Iris pigment epithelial cell (primary cell): Measurements from ENCODE around the gene KCTD21.
A peak's percentile ranks its signal among the peaks of the same experiment; 100 is the strongest.
"Not testable (repeated sequence)": the region's sequence is repeated elsewhere in the genome, so short reads cannot be mapped to it uniquely, and the experiment has no call there.

ENCODE experiments used
- DNase-seq: peaks from one replicate; pipeline ENCODE4 v3.0.0-alpha.2; 2011; ENCODE audit warnings: low read depth

Gene KCTD21

DNA sequence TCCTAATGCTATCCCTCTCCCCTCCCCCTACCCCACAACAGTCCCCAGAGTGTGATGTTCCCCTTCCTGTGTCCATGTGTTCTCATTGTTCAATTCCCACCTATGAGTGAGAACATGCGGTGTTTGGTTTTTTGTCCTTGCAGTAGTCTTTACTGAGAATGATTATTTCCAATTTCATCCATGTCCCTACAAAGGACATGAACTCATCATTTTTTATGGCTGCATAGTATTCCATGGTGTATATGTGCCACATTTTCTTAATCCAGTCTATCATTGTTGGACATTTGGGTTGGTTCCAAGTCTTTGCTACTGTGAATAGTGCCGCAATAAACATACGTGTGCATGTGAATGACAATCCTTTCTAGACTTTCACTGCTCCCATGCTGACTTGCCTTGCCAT, 12.6 kb downstream of the KCTD21 start:
- not testable (repeated sequence) for DNase-seq

DNA sequence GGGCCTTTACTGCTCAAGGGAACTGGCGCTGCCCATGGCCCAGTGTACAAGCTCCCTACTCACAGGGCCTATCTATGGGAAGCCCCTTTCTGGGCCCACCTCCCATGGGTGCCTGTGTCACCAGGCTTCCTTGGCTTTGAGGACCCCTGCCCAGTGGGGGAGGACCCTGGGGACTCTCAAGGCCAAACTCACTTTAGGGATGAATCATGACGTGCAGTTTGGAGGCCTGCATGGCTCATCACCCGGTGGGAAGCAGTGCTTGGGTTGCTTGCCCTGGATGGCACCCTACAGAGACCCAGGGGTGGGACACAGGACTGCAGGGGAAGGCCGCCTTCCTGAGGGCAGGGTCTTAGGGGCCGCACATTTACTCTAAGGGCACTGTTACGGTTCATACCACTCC, 16.5 kb downstream of the KCTD21 start:
- no peak for DNase-seq

DNA sequence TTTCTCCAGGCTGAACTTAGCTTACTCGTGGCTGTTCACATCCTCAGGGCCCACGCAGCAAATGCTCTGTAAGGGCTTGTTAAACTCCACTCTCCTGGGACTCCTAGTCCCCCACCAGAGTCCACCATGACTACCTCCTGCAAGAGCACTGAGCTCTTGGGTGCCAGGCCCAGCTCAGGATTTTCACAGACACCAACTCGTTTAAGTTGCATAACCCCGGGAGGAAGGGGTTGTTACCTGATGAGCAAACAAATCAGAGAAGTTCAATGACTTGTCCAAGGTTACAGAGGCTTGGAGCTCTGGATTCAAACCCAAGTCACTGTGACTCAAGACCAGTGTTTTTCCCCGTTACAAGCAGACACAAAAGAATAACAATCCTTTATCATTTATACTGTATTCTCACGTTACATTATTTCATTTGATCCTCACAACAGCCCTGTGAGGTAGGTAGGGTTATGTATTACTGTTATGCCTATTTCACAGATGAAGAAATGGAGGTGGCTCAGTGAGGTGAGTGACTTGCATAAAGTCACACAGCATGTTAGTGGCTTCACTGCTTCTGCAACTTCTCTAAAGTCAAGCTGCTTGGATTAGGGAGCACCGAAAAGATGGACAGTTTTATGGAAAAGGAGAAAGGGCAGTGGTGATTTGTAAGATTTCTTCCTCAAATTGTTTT, 17.4 kb downstream of the KCTD21 start:
- DNase-seq = peak; percentile 44

DNA sequence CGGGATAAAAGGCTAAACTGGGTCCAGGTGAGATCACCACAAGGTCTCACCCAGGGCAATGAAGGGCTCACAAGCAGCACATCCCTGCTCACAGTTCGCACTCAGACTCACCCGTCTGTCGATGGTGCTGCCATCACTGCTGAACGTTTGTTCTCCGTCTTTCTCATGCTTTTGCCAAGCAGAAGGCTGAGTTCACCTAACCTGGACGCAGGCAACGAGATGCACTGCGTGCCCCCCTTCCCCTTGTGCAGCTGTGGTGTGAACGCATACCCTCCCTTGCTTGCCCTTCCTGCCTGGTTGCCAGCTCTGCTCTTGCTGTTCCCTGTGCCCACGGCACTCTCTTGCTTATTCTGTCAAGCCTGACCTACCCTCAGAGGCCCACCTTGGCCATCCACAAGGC, 18.0 kb downstream of the KCTD21 start:
- no peak for DNase-seq

DNA sequence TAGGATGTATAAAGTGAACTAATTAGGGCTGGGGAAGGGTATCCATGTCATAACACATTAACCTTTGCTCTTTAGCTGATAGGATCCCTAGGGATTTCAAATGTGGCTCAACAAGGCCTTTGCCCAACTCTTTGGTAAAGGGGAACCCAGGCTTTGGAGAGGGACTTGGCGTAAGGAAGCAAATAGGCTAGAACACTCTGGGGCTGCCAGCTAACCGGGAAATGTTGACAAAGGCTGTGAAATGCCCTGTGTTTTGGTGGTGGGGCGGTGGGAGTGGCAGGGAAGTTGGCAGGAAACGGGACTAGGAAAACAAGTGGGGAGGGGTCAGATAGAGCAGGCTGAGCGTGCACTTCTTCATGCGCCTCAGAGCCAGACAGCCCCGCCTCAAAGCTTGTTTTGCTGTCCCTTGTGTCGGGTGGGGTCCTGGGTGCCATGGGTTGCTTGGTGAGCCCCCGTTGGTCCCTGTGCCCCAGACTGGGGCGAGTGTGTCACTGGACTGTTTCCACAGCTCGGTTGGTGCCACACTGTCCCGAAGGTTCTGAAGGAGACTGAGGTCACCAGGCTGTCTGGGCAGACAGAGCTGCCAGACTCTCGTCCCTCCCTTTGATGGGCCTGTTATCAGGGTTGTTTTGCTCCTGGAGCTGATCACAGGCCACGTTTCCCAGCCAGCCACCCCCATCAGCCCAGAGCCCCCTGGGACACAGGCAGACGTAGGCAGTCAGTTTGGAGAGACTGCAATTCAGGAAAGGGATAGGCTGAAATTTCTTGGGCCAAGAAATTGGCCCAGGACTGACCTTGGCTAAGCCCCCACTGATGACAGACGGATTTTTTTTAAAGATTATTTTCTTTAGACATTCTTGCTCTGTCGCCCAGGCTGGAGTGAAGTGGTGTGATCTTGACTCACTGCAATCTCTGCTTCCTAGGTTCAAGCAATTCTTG, 19.6 kb downstream of the KCTD21 start:
- DNase-seq = peak; percentile 81

DNA sequence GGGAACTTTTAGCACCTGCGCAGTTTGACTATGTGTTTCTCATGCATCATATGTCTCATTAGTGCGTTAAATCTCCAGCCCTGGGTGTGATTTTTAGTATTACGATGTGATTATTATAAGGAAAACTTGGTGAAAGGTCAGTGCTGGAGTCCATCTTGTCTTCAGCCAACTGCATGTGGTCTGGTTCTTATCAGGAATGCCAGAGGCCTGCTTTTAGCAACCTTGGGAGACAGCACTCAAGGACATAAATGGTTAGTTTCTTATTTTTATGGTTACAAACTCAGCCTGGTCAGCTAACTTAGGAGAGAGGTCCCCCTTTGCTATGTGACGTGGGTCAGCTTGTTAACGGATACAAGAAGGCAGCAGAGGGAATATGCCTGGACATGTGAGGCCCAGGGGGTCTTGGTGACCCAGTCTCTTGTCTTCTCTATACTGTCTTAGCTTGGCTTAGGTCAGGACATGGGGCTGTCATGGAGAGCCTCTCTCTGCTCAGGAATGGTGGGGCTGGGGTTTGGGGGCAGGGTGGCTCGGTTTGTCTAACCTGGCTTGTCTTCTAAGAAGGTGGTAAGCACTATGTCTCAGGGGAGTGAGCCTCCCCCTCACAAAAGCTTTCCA, 21.5 kb downstream of the KCTD21 start:
- no peak for DNase-seq

DNA sequence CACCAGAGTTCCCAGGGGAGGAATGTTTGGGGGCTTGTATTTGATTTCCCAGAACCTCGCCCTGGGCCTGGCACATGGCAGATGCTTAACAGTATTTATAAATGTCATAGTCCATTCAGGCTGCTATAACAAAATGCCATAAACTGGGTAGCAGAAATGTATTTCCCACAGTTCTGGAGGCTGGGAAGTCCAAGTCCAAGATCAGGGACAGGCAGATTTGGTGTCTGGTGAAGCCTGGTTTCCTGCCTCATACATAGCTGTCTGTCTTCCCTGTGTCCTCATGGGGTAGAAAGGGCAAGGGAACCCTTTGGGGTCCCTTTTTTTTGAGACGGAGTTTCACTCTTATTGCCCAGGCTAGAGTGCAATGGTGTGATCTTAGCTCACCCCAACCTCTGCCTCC, 24.0 kb downstream of the KCTD21 start:
- DNase-seq = no peak

DNA sequence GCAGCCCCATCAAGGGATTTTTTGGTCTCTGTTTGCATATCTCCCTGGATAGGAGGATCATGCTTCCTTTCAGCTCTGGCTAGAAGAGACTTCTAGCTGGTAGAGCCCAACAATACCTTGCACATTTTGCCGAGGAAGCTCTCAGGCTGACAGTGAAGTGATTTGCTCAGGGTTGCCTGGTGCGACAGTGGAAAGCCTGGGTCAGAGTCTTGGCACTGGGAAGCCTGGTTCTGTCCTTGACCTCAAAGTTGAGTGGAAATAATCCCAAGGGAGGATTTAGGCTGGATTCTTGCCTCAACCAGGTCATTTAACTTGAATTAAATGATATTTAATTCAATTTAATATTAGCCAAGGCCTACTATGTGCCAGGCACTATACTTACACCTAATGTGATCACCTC, 24.6 kb downstream of the KCTD21 start:
- DNase-seq = no peak

DNA sequence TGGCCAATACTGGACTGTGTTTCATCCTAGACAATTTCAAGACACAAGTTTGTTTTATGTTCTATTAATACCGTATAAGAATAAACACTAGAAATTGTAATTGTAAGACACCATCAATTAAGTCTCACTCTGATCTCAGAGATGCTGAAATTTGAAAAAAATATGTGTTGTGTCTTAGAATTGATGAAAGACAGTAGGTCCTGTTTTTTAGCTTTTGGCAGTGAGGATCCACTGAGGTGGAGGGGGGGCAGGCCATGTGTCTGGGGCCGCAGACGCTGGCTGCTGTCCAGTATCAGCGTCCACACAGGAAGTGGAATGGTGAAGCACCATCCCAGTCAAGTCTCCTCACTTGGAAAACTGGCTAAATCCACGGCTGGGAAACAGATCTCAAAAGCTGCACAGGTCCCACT, 26.5 kb downstream of the KCTD21 start:
- DNase-seq = peak; percentile 38

DNA sequence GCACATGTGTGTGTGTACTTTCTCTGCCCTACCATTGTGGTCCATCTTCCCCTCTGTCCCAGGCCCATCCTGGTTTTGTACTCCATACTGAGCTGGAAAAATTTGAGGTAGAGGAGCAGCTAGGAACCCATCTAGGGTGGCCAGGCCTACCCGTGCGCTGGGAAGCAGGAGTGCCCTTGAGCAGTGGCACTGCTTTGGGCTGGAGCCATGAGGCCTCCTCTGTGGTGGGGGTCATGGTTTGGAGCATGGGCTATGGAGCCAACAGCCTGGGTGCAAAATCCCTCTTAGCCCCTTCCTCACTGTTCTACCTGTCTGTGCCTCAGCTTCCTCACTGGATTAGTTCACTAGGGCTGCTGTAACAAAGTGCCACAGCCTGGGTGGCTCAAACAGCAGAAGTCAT, 27.1 kb downstream of the KCTD21 start:
- DNase-seq = no peak

DNA sequence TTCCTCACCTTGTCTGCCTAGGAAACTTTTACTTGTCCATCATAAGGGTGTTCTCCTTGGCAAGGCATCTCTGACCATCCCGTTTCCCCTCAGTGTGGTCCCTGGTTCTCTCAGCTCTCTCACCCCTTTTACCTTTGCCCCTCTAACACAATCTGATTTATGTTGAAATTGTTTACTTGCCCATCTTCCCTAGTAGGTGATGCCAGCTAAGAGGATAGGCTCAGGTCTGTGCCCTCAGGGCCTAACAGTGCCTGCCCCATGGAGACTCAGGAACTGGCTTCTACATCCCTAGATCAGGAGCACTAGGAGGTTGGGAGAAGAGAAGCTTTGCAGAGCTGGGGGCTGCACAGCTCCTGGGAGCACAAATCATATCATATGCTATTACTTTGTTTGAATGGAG, 27.9 kb downstream of the KCTD21 start:
- no peak for DNase-seq

DNA sequence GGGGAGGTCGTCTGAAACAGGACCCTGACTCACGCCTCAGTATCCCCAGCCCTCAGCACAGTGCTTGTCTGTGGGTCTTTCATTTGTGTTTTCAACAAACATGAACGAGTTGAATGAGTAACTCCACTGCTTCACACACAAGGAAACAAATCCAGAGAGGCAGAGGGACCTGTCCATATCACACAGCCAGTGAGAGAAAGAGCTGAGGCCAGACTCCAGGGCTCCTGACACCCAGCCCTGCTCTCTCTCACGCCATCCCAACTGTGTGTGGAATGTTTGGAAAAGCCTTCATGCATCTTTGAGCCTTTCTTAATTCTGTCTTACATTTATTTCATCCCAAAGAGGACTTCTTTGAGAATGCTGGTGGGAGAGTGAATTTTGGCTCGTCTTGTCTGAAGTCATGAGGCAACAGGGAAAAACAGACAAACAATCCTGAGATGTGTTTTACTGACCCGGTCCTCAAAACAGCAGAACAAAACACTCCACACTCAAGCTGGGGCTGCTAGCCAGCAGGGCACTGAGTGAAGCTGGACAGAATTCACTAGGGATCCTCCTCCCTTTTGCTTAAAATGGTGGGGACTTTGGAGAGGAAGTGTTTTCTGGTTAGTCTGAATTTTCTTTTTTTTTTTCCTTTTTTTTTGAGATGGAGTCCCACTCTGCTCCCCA, 29.3 kb downstream of the KCTD21 start:
- no peak for DNase-seq

DNA sequence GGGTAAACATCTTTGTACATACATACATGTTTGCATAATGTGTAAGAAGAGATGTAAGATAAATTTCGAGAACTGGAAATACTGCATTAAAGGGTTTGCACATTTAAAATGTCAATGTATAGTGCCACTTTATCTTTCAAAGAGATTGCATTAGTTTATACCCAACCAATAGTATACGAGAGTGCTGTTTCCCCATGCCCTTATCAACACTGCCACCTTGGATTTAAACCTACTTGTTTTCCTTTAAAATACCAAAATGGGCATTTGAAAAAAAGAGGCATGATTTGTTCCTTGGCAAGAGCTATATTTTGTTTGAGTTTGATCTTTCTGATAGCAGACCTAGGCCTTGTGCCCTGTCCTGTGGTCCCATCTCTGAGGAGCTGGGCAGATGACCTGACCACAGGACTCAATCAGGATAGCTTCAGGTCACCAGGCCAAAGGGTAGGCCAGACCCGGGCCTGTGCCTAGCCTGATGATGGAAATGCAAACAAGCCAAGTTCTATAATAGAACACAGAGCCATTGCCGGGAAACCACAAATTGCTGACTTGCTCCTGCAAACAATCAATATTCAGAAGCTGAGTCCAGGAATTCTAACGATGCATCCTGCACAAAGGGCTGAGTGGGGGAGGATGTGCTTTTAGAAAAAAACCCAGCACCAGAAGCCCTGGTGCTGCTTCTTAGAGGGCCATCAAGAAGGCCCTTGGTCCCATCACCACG, 32.1 kb downstream of the KCTD21 start:
- DNase-seq = no peak

DNA sequence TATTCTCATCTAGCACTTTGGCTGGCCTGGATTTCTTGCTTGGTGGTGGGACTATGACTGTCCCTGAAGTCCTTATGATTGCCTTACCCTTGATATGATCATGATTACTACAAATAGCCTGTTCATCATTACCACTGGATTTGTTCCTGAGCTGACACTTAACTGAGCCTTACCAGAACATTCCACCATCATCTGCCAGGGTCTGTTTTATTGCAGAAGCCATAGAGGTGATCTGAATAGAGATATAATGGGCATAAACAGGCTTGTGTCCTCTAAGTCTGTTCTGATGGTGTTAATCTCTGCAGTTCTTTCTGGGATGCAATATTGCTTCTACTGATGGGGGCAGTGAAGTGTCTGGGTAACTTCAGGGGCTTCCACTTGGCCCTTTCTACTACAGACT, 36.6 kb downstream of the KCTD21 start:
- DNase-seq = no peak

DNA sequence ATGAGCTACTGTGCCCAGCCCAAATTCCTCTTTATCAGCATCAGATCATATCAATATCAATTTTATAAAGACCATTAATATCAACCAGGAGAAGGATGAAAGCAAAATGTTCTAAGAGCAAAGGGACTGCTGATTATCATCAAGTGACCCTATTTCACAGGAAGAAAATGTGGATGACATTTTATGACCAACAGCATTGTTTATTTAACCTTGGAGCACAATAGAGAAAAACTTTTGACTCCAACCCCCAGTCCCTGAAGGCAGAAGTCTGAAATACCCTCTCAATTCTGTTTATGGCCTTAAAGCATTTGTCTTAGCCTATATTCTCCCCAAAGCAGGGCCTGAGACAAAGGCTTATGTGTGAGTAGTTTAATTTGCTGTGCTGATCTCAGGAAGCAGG, 37.7 kb downstream of the KCTD21 start:
- DNase-seq = no peak

DNA sequence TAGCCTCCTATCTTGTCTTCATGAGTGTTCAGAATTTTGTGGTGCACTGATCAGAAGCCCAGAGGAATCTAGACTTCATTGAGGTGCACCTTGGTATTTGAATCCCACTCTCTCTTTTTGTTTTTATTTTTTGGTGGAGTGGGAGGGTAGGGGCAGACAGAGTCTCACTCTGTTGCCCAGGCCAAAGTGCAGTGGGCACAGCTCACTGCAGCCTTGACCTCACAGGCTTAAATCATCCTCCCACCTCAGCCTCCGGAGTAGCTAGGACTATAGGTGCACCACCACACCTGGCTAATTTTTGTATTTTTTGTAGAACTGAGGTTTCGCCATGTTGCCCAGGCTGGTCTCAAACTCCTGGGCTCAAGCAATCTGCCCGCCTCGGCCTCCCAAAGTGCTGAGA, 38.1 kb downstream of the KCTD21 start:
- DNase-seq = no peak

DNA sequence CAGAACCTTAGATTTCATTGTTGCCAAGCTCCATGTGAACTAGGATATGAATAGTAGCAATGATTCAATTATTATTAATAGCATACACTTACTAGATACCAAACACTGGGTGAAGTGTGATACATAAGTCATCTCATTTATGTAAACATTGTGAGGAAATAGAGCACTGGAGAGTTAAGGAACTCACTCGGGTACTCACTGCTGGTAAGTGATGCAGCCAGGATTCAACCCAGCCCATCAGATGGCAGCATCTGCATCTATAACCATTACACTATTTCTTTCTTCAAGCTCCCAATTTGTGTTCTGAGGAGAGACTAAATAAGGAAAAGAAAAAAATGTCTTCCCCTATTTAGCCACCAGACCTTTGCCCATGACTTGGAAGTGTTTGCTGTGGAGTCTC, 38.8 kb downstream of the KCTD21 start:
- DNase-seq = peak; percentile 82

DNA sequence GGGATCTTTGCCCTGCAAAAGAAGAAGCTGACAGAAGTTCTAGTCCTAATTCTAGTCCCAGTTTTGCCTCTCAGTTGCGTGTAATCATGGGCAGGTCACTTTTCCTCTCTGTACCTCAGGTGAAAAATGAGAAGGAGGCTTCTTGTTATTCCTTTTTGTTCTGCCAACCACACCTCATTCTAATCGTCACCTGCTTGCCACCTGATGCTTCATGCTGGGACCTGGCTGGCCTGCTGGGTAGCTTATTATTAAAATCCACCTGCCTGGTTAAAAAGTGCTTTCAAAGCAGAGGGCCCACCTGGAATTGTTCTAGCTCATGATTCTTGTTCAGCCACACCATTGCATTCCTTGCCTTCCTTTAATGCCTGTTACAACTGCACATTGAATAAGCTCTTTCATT, 40.6 kb downstream of the KCTD21 start:
- DNase-seq = no peak

DNA sequence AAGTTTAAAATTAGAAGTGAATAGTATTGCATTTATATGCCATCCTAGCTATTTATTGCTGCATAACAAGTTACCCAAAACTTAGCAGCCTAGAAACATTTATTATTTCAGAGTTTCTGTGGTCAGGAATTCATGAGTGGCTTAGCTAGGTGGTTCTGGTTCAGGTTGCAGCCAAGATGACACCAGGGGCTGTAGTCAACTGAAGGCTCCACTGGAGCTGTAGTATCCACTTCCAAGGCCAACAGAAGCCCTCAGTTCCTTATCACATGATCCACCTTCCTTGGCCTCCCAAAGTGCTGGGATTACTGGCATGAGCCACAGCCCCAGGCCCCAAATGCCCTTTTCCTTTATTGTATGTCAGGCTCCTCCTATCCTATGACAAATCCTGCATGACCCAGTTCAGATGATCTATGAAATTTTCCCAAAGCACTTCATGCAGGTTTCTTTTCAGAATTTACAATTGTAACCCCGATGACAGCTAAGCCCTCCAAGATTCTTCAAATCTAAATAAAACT, 42.9 kb downstream of the KCTD21 start:
- no peak for DNase-seq

DNA sequence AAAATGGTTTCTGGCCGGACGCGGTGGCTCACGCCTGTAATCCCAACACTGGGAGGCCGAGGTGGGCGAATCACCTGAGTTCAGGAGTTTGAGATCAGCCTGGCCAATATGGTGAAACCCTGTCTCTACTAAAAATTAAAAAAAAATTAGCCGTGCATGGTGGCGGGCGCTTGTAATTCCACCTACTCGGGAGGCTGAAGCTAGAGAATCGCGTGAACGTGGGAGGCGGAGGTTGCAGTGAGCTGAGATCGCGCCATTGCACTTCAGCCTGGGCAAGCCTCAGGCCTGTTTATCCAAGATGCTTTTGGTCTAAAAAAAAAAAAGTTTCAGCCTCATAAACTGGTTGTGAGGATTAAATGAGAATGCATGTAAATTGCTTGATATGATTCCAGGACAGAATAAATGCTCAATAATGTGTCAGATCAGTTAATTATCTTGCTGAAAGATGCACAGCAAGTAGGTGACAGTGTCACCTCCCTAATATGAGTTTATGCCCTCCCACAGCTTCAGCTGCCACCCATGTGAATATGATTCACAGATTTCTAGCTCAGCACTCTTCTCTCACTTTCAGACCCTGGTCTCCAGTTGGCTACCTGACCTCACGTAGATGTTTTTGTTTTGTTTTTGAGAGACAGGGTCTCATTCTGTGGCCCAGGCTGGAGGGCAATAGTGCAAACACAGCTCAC, 47.9 kb downstream of the KCTD21 start:
- peak; percentile 5 for DNase-seq
